Endodermal cell (in vitro differentiated cells): Measurements from ENCODE around the gene S100A1. TPM values are rescaled to one million over a fixed set of nuclear protein-coding genes. Genes with fewer than 3 reads are reported as not detected.
A peak's percentile ranks its signal among the peaks of the same experiment; 100 is the strongest.

ENCODE experiments used
- DNase-seq: peaks from one replicate; pipeline ENCODE4 v3.0.0-alpha.2; 2017
- H3K27ac ChIP-seq: 2 replicates; pipeline ENCODE4 v1.5.1; 2013; ENCODE audit warnings: mild to moderate bottlenecking, low read depth, low read length, moderate library complexity
- H3K27me3 ChIP-seq: 2 replicates; pipeline ENCODE4 v1.6.1; 2013; ENCODE audit warnings: mild to moderate bottlenecking, low read length, moderate library complexity; ENCODE audit not compliant: insufficient read depth, control insufficient read depth, poor library complexity, severe bottlenecking
- H3K36me3 ChIP-seq: 2 replicates; pipeline ENCODE4 v1.7.0; 2013; ENCODE audit warnings: mild to moderate bottlenecking, low read length, moderate library complexity; ENCODE audit not compliant: control insufficient read depth, insufficient read depth
- H3K4me1 ChIP-seq: one replicate; pipeline ENCODE4 v1.7.0; 2013; ENCODE audit warnings: low read length; ENCODE audit not compliant: control insufficient read depth, insufficient read depth
- H3K4me3 ChIP-seq: 2 replicates; pipeline ENCODE4 v1.5.1; 2013; ENCODE audit warnings: mild to moderate bottlenecking, low read length, moderate library complexity
- H3K9ac ChIP-seq: 2 replicates; pipeline ENCODE4 v1.6.1; 2013; ENCODE audit warnings: mild to moderate bottlenecking, low read length, moderate library complexity; ENCODE audit not compliant: poor library complexity, severe bottlenecking; ENCODE audit errors: extremely low read depth
- H3K9me3 ChIP-seq: 2 replicates; pipeline ENCODE4 v1.6.1; 2013; ENCODE audit warnings: mild to moderate bottlenecking, low read length, moderate library complexity; ENCODE audit not compliant: control insufficient read depth
- H3K27ac Mint-ChIP-seq: 2 replicates; pipeline ENCODE4 v1.8.0; 2020; ENCODE audit warnings: mixed read lengths
- H3K27me3 Mint-ChIP-seq: 2 replicates; pipeline ENCODE4 v1.8.0; 2021; ENCODE audit warnings: mild to moderate bottlenecking, mixed read lengths; ENCODE audit not compliant: insufficient read depth
- H3K36me3 Mint-ChIP-seq: 2 replicates; pipeline ENCODE4 v1.8.0; 2020; ENCODE audit warnings: low read depth, mixed read lengths
- H3K4me1 Mint-ChIP-seq: 2 replicates; pipeline ENCODE4 v1.8.0; 2020; ENCODE audit warnings: mixed read lengths
- H3K4me3 Mint-ChIP-seq: 2 replicates; pipeline ENCODE4 v1.8.0; 2020; ENCODE audit warnings: mild to moderate bottlenecking, moderate library complexity, mixed read lengths
- H3K9me3 Mint-ChIP-seq: 2 replicates; pipeline ENCODE4 v1.8.0; 2020; ENCODE audit warnings: mild to moderate bottlenecking, mixed read lengths
- WGBS, 2 experiments: methylation state at CpG; one replicate each; pipeline versions ENCODE4 v1.1.5 to v1.1.7; 2013; ENCODE audit warnings: missing lambda C conversion rate in 2 of 2, mixed read lengths in 1 of 2; ENCODE audit not compliant: insufficient coverage in 1 of 2, insufficient read length in 1 of 2; 5-methylcytosine and 5-hydroxymethylcytosine counted together
- total RNA-seq, 2 donors: library from RNA; stranded (reverse); fragmentation: NEBNext Ultra II Directional in 1 of 2; extraction: Animal tissue kit (Norgen Biotek cat#: 25700) in 1 of 2; gene quantifications; 2 replicates in 1 of 2; 3 replicates in 1 of 2; pipeline ENCODE4 v1.2.1, GENCODE V29; 2021
- TF ChIP-seq, protein P1 (sequence below): fragments of 200-600 bp; sonication (generic); conservative IDR thresholded peaks from 2 replicates; pipeline ENCODE4 v1.5.0; 2021; ENCODE audit warnings: antibody characterized with exemption, mild to moderate bottlenecking

Gene S100A1
- total RNA-seq, 2 donors from 2014 or later: 1.8 to 5.0 TPM

DNA sequence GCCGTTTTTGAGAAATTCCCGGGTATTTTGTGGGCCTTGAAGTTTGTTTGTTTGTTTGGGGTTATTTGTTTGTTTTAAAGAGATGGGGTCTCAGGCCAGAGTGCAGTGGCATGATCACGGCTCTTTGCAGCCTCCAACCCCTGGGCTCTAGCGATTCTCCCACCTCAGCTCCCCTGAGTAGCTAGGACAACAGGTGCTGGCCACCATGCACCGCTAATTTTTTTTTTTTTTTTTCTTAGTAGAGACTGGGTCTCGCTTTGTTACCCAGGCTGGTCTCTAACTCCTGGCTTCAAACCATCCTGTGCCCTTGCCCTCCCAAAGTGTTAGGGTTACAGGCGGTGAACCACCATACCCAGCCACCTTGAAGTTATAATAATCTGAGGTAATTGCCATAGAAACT lies 7.6 kb downstream of the S100A1 start:
- Mint-ChIP-seq H3K4me3 (peak overlapping the region; percentile 98), H3K27me3 (no peaks in the 10 kb centered on the region), H3K36me3 (peaks cover 56% of the 10 kb centered on the region), H3K4me1 (peaks cover 12% of the 10 kb centered on the region), H3K9me3 (peaks cover 4% of the 10 kb centered on the region), H3K27ac (peak overlapping the region; percentile 58)
- Histone ChIP-seq H3K27me3 (no peaks in the 10 kb centered on the region), H3K36me3 (peaks cover 55% of the 10 kb centered on the region), H3K9ac (no peak overlapping the region), H3K4me1 (no peaks in the 10 kb centered on the region), H3K27ac (no peak overlapping the region), H3K4me3 (peak overlapping the region; percentile 98), H3K9me3 (peaks cover 7% of the 10 kb centered on the region)
- WGBS, 2 experiments: 95 to 100% methylated on average over 3 to 7 of the region's 7 CpGs
- no peak for DNase-seq
- TF ChIP-seq, protein P1, sequence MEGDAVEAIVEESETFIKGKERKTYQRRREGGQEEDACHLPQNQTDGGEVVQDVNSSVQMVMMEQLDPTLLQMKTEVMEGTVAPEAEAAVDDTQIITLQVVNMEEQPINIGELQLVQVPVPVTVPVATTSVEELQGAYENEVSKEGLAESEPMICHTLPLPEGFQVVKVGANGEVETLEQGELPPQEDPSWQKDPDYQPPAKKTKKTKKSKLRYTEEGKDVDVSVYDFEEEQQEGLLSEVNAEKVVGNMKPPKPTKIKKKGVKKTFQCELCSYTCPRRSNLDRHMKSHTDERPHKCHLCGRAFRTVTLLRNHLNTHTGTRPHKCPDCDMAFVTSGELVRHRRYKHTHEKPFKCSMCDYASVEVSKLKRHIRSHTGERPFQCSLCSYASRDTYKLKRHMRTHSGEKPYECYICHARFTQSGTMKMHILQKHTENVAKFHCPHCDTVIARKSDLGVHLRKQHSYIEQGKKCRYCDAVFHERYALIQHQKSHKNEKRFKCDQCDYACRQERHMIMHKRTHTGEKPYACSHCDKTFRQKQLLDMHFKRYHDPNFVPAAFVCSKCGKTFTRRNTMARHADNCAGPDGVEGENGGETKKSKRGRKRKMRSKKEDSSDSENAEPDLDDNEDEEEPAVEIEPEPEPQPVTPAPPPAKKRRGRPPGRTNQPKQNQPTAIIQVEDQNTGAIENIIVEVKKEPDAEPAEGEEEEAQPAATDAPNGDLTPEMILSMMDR: no peak

- no peak overlapping the region for H3K27ac Mint-ChIP-seq
- H3K36me3 Mint-ChIP-seq: peaks cover 60% of the 10 kb centered on the region
These were observed 8.1 kb downstream of the S100A1 start for GRCh38 chr1:153636312-153636711.

DNA sequence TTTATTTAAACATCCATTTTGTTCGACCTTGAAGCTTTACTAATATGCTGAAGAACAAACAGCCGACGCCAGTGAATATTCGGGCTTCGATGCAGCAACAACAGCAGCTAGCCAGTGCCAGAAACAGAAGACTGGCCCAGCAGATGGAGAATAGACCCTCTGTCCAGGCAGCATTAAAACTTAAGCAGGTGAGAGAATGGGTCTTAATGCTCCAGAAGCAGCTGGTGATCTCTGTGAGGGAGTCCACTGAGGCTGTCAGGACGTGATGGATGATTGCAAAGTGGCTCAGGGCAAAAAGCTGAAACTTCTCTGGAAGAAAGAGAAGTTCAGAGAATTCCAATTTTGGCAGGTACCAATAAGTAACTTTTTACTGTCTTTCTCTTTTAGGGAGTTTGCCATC lies 10.0 kb downstream of the S100A1 start:
- Histone ChIP-seq H3K4me1 (peaks cover 8% of the 10 kb centered on the region), H3K9me3 (peaks cover 7% of the 10 kb centered on the region), H3K9ac (no peak overlapping the region), H3K36me3 (peaks cover 79% of the 10 kb centered on the region), H3K4me3 (no peak overlapping the region), H3K27ac (no peak overlapping the region), H3K27me3 (no peaks in the 10 kb centered on the region)
- Mint-ChIP-seq H3K36me3 (peaks cover 77% of the 10 kb centered on the region), H3K27ac (no peak overlapping the region), H3K4me3 (no peak overlapping the region), H3K4me1 (peaks cover 24% of the 10 kb centered on the region), H3K27me3 (no peaks in the 10 kb centered on the region), H3K9me3 (peaks cover 2% of the 10 kb centered on the region)
- TF ChIP-seq, protein P1: no peak
- DNase-seq: no peak
- 94 to 96% methylated on average over 6 of the region's 6 CpGs for WGBS, 2 experiments

More at GRCh38 chr1:153636312-153636711, 8.1 kb downstream of the S100A1 start:
- peak overlapping the region; percentile 98 for H3K4me3 ChIP-seq
- H3K4me3 Mint-ChIP-seq: peak overlapping the region; percentile 98
- H3K9me3 ChIP-seq: peaks cover 7% of the 10 kb centered on the region
- peaks cover 60% of the 10 kb centered on the region for H3K36me3 ChIP-seq
- peaks cover 16% of the 10 kb centered on the region for H3K4me1 Mint-ChIP-seq
- no peak for DNase-seq
- TF ChIP-seq, protein P1: no peak
- no peak overlapping the region for H3K9ac ChIP-seq
- H3K27ac ChIP-seq: no peak overlapping the region
- H3K4me1 ChIP-seq: no peaks in the 10 kb centered on the region
- H3K9me3 Mint-ChIP-seq: peaks cover 4% of the 10 kb centered on the region
- no peaks in the 10 kb centered on the region for H3K27me3 ChIP-seq
- WGBS, 2 experiments: 97 to 100% methylated on average over 8 to 9 of the region's 9 CpGs
- no peaks in the 10 kb centered on the region for H3K27me3 Mint-ChIP-seq
